Measurements from ENCODE around the gene ZIC5. TPM values are rescaled to one million over a fixed set of nuclear protein-coding genes. Genes with fewer than 3 reads are reported as not detected.
"Not testable (repeated sequence)": the region's sequence is repeated elsewhere in the genome, so short reads cannot be mapped to it uniquely, and the experiment has no call there.

Gene ZIC5
- total RNA-seq, 1 experiment from 2014 or later: 2.7 TPM

DNA sequence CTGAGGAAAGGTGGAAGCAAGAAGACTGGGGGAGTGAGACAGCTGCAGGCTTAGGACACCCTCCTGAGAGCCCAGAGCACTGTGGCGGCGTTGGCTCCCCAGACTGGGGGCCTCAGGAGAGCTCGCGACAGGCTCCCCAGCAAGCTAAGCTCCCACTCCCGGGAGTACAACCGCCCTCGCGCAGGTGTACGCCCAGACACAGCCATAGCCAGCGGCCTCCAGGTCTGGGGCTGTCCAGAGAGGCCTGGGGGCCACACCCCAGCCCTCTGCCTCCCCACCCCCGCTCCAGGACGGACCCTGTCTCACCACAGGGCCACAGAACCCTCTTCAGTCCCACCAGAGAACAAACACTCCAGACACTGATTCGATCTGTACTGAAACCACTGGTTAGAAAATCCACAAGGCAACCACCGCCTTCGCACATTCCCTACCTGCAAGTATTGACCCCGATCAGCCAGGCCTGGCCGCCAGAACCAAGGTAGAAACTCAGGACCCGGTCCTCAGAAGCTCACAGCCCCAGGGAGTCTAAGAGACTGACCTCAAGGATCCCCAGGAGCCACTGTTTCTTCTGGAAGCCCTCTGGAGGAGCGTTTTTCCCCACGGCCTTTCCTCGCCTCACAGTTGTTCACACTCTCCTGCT, 16.3 kb downstream of the ZIC5 start:
- in situ Hi-C loops (cut with HindIII; ENCODE audit: low pct_unique_long_range_greater_than_20kb, low sequenced_read_pairs): no loop called here
- DNase-seq (ENCODE audit: low read depth, low spot score): no peak

DNA sequence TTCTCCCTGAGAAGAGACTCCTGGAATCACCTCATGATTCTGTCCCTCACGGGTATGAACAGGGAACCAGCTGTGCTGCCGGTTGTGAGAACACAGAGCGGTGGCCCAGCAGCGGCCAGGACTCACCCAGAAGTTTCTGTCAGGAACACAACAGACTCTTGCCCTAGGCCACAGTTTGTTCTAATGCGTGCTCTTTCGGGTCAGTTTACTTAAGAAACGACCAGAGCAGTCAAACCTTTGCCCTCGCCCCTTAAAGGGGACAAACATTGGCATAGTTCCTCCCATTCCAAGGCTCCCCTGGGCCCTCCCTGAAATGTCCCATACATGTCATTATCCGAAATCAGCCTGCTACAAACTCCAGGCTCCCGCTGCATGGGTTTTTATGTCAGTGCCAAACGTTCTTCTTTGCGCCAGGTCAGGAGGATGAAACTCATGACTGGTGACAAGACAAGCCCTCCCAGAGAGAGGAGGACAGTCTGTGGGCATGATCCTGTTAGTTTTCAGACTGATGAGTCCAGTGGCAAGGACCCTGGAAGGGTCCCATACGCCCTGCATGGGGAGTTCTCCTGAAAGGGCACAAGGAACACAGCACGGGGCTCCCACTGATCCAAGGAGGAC, 18.3 kb downstream of the ZIC5 start:
- in situ Hi-C loops (cut with HindIII; ENCODE audit: low pct_unique_long_range_greater_than_20kb, low sequenced_read_pairs): no loop called here
- DNase-seq (ENCODE audit: low read depth, low spot score): no peak

DNA sequence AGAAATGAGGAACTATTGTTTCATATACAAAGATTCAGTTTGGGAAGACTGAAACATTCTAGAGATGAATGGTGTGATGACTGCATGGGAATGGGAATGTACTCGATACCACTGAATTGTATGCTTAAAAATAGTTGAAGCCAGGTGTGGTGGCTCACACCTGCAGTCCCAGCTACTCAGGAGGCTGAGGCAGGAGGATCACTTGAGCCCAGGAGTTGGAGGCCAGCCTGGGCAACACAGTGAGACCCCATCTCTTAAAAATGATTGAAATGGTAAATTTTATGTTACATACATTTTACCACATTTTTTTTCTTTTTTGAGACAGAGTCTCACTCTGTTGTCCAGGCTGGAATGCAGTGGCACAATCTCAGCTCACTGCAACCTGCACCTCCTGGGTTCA, 19.9 kb downstream of the ZIC5 start:
- in situ Hi-C loops (cut with HindIII; ENCODE audit: low pct_unique_long_range_greater_than_20kb, low sequenced_read_pairs); DNase-seq (ENCODE audit: low read depth, low spot score): not testable (repeated sequence)

DNA sequence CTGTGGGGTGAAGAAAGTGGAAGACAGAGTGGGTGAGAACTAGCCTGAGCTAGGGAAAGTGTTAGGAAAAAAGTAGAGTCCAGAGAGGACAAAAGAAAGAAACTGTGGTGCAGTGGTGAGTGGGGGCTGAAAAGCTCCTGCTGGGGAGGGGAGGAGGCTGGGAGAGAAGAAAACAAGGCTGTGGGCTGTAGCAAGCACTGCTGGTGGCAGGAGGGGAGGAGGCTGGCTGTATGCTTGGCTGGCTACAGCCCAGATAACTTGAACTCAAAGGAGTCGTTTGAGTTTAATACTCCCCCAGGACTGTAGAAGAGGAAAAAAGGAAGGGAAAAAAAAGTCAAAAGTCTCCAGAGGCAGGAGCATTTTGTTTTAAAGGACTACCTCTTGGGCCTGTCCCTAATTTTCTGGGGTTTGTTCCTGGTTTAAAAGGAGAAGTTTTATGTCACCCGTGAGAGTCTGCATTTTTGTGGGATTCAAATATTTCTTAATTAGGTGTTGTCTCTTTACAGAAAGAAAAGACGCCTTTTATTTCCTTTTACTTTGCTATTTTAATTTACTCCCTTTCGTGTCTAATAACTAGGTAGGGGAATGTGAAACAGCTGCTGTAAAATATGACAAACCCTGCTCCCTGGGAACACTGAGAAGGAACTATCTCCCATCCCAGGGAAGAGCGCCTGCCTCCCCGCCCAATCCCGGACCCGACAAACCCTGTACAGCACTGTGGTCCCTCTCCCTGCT, 21.7 kb downstream of the ZIC5 start:
- DNase-seq (ENCODE audit: low read depth, low spot score): peak; percentile 19
- in situ Hi-C loops (cut with HindIII; ENCODE audit: low pct_unique_long_range_greater_than_20kb, low sequenced_read_pairs): no loop called here

DNA sequence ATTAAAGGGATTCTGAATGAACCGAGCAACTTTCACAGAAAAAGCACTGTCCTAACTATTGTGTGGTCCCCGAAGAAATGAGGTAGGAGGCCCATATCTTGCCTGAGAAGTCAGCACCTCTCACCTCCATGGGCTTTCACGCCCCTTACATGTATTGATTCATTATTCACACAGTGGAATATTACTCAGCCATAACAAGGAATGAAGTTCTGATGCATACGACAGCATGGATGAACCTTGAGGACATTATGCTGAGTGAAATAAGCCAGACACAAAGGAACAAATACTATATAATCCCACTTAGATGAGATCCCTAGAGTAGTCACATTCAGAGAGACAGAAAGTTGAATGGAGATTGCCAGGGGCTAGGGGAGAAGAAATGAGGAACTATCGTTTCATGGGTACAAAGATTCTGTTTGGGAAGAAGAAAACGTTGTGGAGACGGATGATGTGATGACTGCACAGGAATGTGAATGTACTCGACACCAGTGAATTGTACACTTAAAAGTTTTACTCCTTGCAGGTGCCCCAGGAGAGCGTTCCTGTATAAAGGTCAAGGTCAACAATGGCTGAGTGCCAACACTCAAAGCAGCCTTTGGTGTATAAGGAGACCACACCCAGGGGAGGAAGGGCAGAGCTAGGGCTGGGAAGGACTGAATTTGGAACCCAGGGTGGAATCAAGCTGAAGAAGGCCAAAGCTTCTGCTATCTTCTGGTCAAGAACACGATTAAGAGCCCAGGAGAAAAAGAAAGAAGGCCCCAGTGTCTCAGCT, 22.5 kb downstream of the ZIC5 start:
- in situ Hi-C loops (cut with HindIII; ENCODE audit: low pct_unique_long_range_greater_than_20kb, low sequenced_read_pairs): no loop called here
- DNase-seq (ENCODE audit: low read depth, low spot score): no peak

DNA sequence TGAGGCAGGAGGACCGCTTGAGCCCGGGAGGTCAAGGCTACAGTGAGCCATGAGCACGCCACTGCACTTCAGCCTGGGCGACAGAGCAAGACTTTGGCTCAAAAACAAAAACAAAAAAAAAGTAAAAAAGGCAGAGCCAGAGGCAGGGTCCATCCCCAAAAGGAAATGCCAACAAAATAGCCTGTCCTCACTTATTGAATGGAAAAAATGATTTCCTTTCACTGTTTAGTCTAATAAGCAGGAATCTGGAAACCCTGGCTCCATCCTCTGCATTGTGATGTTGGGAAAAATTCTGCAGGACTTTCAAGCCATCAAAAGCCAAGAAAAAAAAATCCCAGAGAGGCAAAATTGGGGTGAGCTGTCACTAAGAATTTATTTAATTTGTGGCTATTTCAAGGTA, 23.2 kb downstream of the ZIC5 start:
- in situ Hi-C loops (cut with HindIII; ENCODE audit: low pct_unique_long_range_greater_than_20kb, low sequenced_read_pairs): no loop called here
- no peak for DNase-seq (ENCODE audit: low read depth, low spot score)

DNA sequence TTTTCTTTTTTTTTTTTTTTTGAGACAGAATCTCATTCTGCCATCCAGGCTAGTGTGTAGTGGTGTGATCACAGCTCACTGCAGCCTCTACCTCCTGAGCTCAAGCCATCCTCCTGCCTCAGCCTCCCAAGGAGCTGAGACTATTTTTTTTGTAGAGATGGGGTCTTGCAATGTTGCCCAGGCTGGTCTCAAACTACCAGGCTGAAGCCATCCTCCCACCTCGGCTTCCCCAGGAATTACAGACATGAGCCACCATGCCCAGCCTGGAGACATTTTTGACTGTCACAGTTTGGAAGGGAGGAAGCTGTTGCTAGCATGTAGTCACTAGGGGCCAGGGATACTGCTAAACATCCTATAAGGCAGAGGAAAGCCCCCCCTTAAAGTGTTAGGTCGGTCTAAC, 23.9 kb downstream of the ZIC5 start:
- in situ Hi-C loops (cut with HindIII; ENCODE audit: low pct_unique_long_range_greater_than_20kb, low sequenced_read_pairs): no loop called here
- DNase-seq (ENCODE audit: low read depth, low spot score): no peak

DNA sequence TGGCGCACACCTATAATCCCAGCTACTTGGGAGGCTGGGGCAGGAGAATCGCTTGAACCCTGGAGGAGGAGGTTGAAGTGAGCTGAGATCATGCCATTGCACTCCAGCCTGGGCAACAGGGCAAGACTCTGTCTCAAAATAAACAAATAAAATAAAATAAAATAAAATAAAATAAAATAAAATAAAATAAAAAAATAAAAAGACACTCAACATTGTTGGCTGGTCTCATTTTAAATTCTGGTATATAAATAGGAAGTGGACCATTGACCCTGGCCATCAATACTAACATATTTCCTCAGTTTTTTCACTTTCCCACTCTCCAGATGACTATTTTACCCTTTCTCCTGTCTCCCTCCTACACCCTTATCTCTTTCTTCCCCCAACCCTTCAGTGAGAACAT, 26.1 kb downstream of the ZIC5 start:
- DNase-seq (ENCODE audit: low read depth, low spot score); in situ Hi-C loops (cut with HindIII; ENCODE audit: low pct_unique_long_range_greater_than_20kb, low sequenced_read_pairs): not testable (repeated sequence)

DNA sequence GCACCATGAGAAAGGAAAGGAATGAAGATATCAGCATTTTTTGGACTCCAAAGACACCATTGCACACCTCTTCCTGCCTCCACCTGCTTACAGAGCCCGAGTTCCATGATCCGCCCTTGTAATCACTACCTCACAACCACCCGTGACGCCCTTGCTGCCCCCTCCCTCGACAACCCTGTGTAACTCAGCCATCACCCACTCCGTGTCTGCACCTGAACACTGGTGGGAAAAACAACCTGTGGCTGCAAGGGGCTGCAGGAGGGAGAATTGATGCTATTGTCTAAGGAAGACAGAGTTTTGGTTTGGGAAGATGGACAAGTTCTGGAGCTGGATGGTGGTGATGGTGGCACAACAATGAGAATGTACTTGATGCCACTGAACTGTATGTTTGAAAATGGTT, 27.0 kb downstream of the ZIC5 start:
- in situ Hi-C loops (cut with HindIII; ENCODE audit: low pct_unique_long_range_greater_than_20kb, low sequenced_read_pairs): no loop called here
- DNase-seq (ENCODE audit: low read depth, low spot score): no peak

DNA sequence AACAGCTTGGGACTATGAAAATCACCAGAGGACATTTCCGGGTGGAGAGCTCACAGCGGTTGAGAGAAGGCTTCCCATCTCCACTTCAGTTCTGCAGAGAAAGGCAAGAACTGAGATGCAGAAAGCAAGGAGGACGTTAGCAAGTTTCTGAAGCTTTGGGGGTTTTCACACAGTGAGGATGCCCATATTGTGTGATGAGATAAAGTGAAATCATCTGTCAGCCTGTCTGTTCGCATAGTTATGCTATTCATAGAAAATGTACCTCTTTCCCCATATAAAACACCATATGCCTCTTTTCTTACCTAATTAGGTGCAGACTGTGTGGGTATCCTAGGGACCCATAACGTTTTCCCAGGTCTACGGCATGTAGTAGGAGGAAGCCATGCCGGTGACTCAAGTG, 27.5 kb downstream of the ZIC5 start:
- in situ Hi-C loops (cut with HindIII; ENCODE audit: low pct_unique_long_range_greater_than_20kb, low sequenced_read_pairs): no loop called here
- DNase-seq (ENCODE audit: low read depth, low spot score): no peak

DNA sequence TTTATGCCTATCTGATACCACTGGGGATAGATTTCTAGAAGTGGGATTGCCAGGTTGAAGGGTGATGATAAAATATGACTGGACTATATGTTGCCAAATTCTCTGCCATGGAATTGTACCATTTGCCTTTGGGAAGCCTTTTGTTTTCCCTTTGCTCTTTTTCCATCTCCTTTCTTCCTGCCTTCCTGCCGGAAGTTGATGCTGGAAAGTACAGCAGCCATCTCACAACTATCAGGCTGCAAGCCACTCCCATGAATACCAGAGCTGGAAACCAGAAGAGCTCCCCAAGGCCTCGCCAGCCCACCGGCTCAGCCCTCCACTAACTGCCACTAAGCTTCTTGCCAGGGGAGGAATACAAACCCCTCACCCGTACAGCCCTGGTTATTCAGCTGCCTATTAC, 29.7 kb downstream of the ZIC5 start:
- no peak for DNase-seq (ENCODE audit: low read depth, low spot score)
- in situ Hi-C loops (cut with HindIII; ENCODE audit: low pct_unique_long_range_greater_than_20kb, low sequenced_read_pairs): no loop called here

DNA sequence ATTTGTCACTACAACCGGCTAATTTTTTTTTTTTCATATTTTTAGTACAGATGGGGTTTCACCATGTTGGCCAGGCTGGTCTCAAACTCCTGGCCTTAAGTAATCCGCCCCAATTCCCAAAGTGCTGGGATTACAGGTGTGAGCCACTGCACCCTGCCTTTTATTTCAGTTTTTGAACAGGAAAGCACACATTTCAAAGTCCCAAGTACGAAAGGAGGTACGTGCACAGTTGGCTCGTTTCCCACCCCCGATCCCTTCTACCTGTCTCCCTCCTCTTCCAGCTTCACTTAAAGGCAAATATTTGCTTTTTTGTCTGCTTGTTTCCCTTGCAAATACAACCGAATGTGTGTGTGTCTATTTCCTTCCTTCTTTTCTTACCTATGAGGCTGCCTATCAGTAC, 30.5 kb downstream of the ZIC5 start:
- no peak for DNase-seq (ENCODE audit: low read depth, low spot score)
- in situ Hi-C loops (cut with HindIII; ENCODE audit: low pct_unique_long_range_greater_than_20kb, low sequenced_read_pairs): no loop called here

DNA sequence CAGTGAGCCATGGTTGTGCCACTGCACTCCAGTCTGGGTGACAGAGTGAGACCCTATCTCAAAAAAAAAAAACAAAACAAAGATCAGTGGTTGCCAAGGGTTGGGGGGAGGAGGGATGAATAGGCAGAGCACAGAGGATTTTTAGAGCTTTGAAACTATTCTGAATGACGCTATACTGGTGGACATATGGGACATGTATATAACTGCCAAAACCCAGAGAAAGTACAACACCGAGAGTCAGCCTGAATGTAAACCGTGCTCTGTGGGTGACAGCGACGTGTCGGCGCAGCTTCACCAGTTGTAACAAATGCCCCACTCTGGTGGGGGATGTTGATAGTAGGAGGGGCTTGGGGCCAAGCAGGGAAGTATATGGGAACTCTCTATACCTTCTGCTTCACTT, 32.9 kb downstream of the ZIC5 start:
- in situ Hi-C loops (cut with HindIII; ENCODE audit: low pct_unique_long_range_greater_than_20kb, low sequenced_read_pairs): no loop called here
- DNase-seq (ENCODE audit: low read depth, low spot score): no peak

DNA sequence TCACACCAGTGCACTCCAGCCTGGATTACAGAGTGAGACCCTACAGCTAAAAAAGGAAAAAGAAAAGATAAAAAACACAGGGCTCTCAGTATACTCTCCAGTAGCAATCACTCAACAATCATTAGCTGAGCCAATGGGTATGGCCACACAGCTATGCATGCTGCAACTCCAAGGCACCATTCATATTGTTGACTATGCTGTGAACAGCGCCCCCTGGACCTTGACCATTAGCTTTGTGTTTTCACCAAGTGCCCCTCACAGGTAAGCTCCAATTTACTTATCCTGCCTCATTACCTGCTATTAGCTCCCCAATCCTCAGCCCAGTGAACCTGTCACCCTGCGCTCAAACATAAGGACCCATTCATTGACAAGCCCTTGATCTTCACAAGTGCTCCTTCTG, 35.8 kb downstream of the ZIC5 start:
- in situ Hi-C loops (cut with HindIII; ENCODE audit: low pct_unique_long_range_greater_than_20kb, low sequenced_read_pairs): no loop called here
- DNase-seq (ENCODE audit: low read depth, low spot score): peak; percentile 55

DNA sequence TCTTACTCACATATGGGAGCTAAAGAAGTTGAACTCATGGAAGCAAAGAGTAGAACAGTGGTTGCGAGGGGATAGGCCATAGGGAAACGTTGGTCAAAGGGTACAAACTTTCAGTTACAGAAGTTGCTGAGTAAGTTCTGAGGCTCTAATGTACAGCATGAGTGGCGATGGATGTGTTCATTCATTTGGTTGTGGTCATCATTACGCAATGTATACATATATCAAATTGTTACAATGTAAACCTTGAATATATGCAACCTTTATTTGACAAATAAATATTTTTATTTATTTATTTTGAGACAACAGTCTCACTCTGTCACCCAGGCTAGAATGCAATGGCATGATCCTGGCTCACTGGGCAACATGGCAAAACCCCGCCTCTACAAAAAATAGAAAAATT, 38.7 kb downstream of the ZIC5 start:
- in situ Hi-C loops (cut with HindIII; ENCODE audit: low pct_unique_long_range_greater_than_20kb, low sequenced_read_pairs): no loop called here
- DNase-seq (ENCODE audit: low read depth, low spot score): no peak

DNA sequence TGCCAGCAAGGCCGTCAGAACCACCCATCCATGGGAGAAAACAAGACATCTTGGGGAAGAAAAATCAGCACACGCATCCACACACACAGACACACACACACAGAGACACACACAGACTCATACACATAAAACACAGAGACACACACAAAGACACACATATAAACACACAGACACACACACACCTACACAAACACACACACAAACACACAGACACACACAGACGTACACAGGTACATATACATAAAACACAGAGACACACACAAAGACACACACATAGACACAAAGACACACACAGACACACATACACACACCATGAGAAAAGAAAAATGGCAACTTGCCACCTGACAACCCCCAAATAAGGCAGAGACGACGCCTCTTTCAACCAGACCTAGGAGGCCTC, 40.6 kb downstream of the ZIC5 start:
- no peak for DNase-seq (ENCODE audit: low read depth, low spot score)
- in situ Hi-C loops (cut with HindIII; ENCODE audit: low pct_unique_long_range_greater_than_20kb, low sequenced_read_pairs): no loop called here

DNA sequence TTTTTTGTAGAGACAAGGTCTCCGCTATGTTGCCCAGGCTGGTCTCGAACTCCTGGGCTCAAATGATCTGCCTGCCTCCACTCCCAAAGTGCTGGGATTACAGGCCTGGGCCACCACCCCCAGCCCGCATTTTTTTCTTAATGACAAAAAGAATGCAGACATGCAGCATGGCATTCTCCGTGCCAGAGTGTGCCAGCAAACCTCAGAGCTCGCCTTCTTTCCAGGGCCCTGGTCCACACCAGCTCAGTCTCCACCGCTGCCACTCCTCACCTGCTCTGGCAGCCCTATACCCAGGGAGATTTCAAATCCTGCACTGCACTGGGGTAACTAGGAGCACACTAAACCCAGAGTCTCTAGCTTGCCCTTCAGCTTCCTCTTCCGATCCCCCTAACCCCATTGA, 41.7 kb downstream of the ZIC5 start:
- in situ Hi-C loops (cut with HindIII; ENCODE audit: low pct_unique_long_range_greater_than_20kb, low sequenced_read_pairs): no loop called here
- no peak for DNase-seq (ENCODE audit: low read depth, low spot score)

DNA sequence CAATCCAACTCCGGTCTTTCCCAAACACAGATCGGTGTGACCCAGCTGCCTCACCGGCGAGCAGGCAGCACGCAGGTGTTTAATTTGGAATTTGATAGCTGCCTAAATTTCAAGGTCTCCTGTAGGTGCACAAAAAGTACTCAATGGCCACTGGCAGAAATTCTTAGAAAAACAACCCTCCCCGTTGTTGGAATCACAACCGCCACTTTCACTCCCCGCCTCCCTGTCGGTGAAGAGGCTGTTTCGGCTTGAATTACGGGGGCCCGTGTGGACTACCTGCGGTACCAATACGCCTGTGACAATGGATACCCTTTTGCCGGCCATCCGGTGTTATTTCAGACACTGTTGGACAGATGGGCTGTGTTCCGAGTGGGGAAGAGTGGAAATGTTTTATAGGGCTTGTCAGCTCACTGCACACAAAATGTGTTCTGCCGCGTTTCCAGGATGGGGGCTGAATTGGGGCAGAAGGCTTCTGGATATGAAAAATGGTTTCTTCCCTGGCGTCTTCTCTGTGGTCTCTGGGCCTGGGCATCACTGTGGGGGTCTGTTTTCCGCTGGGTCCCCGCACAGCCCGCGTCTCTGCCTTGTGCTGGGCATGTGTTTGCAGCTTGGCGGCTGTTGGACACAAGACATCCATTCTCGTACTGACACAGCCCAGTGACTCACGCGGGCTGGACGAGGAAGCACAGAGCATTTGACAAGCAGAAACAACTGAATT, 45.4 kb downstream of the ZIC5 start:
- in situ Hi-C loops (cut with HindIII; ENCODE audit: low pct_unique_long_range_greater_than_20kb, low sequenced_read_pairs): no loop called here
- DNase-seq (ENCODE audit: low read depth, low spot score): no peak
